Smooth muscle cell (in vitro differentiated cells): ENCODE data around the gene PDE11A. TPM values are rescaled to one million over a fixed set of nuclear protein-coding genes. Genes with fewer than 3 reads are reported as not detected.
A peak's percentile ranks its signal among the peaks of the same experiment; 100 is the strongest.

Experiments used
- DNase-seq: peaks from one replicate; lab custom pipeline; 2025; ENCODE audit not compliant: unreplicated experiment; lab: John Stamatoyannopoulos, UW
- H2AFZ ChIP-seq: fragments of 200-600 bp; sonication (generic); 2 replicates; pipeline ENCODE4 v1.6.0; 2016; ENCODE audit warnings: antibody characterized with exemption, low read depth, mild to moderate bottlenecking
- H3F3A ChIP-seq: fragments of 200-600 bp; sonication (generic); 2 replicates; pipeline ENCODE4 v1.6.0; 2017; ENCODE audit warnings: antibody characterized with exemption, low read depth
- H3K27ac ChIP-seq: fragments of 200-600 bp; sonication (generic); 2 replicates; pipeline ENCODE4 v1.5.1; 2016; ENCODE audit warnings: low read depth, mild to moderate bottlenecking
- H3K27me3 ChIP-seq: fragments of 200-600 bp; sonication (generic); 2 replicates; pipeline ENCODE4 v1.6.1; 2016; ENCODE audit warnings: low read depth, mild to moderate bottlenecking
- H3K36me3 ChIP-seq: fragments of 200-600 bp; sonication (generic); 2 replicates; pipeline ENCODE4 v1.5.1; 2016; ENCODE audit warnings: low read depth
- H3K4me1 ChIP-seq: fragments of 200-600 bp; sonication (generic); 2 replicates; pipeline ENCODE4 v1.5.1; 2016; ENCODE audit warnings: low read depth
- H3K4me2 ChIP-seq: fragments of 200-600 bp; sonication (generic); 2 replicates; pipeline ENCODE4 v1.6.0; 2016; ENCODE audit warnings: mild to moderate bottlenecking
- H3K4me3 ChIP-seq: fragments of 200-600 bp; sonication (generic); 2 replicates; pipeline ENCODE4 v1.5.1; 2016; ENCODE audit warnings: mild to moderate bottlenecking
- H3K79me2 ChIP-seq: fragments of 200-600 bp; sonication (generic); 2 replicates; pipeline ENCODE4 v1.6.0; 2016; ENCODE audit warnings: low read depth, mild to moderate bottlenecking
- H3K9ac ChIP-seq: fragments of 200-600 bp; sonication (generic); 2 replicates; pipeline ENCODE4 v1.6.0; 2016; ENCODE audit warnings: low read depth
- H3K9me3 ChIP-seq: fragments of 200-600 bp; sonication (generic); replicated peaks from 2 replicates; pipeline ENCODE4 v1.5.1; 2016; ENCODE audit warnings: low read depth
- H4K20me1 ChIP-seq: fragments of 200-600 bp; sonication (generic); 2 replicates; pipeline ENCODE4 v1.6.0; 2016; ENCODE audit warnings: low read depth
- WGBS: methylation state at CpG from one replicate; pipeline ENCODE4 v1.1.7; 2016; ENCODE audit warnings: low lambda C conversion rate; 5-methylcytosine and 5-hydroxymethylcytosine counted together
- polyA plus RNA-seq: library from polyadenylated mRNA; unstranded; fragments of >200 nt; fragmentation: Nextera tagmentation; extraction: Ambion mirVana; gene quantifications from 2 replicates; pipeline ENCODE4 v1.2.1, GENCODE V29; 2016
- total RNA-seq: library from RNA; depleted of rRNA; stranded (reverse); fragments of >200 nt; gene quantifications from 2 replicates; pipeline ENCODE4 v1.2.3, GENCODE V29; 2014
- TF ChIP-seq, protein P1 (sequence below): fragments of 200-600 bp; sonication (generic); IDR thresholded peaks from 2 replicates; pipeline ENCODE4 v1.5.1; 2017; ENCODE audit warnings: borderline replicate concordance, mild to moderate bottlenecking, antibody characterized with exemption; ENCODE audit not compliant: insufficient read depth, poor library complexity, severe bottlenecking

Gene PDE11A
- total and polyA plus RNA-seq, 2 experiments from 2014 or later = under 0.01 TPM; not detected in 1

DNA sequence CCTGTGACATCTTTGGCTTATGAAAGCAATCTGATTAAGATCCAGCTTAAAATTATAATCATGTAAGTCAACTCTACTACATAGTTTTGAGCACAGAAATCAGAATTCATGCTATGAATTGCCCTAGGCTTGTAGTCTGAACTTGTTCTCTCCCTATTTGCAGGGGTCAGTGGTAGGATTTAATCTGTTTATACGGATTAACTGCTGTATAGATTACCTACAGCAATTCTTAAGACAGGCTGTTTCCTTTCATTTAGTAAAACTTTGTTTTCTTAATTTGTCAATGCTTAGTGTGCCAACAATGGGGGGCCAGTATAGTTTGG is 287.9 kb downstream of the PDE11A start:
- Histone ChIP-seq H3K4me3 (no peak overlapping the region), H2AFZ (no peak overlapping the region), H4K20me1 (no peaks in the 10 kb centered on the region), H3K4me1 (peaks cover 9% of the 10 kb centered on the region), H3K36me3 (no peaks in the 10 kb centered on the region), H3K27ac (peak overlapping the region; percentile 44), H3K27me3 (no peaks in the 10 kb centered on the region), H3K79me2 (no peaks in the 10 kb centered on the region), H3K9me3 (no peaks in the 10 kb centered on the region), H3F3A (peaks cover 10% of the 10 kb centered on the region), H3K4me2 (peak overlapping the region; percentile 69), H3K9ac (no peak overlapping the region)
- whole genome bisulfite sequencing = 95% methylated on average over 1 of the region's 1 CpG
- TF ChIP-seq, protein P1, sequence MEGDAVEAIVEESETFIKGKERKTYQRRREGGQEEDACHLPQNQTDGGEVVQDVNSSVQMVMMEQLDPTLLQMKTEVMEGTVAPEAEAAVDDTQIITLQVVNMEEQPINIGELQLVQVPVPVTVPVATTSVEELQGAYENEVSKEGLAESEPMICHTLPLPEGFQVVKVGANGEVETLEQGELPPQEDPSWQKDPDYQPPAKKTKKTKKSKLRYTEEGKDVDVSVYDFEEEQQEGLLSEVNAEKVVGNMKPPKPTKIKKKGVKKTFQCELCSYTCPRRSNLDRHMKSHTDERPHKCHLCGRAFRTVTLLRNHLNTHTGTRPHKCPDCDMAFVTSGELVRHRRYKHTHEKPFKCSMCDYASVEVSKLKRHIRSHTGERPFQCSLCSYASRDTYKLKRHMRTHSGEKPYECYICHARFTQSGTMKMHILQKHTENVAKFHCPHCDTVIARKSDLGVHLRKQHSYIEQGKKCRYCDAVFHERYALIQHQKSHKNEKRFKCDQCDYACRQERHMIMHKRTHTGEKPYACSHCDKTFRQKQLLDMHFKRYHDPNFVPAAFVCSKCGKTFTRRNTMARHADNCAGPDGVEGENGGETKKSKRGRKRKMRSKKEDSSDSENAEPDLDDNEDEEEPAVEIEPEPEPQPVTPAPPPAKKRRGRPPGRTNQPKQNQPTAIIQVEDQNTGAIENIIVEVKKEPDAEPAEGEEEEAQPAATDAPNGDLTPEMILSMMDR = no peak
- no peak for DNase-seq

DNA sequence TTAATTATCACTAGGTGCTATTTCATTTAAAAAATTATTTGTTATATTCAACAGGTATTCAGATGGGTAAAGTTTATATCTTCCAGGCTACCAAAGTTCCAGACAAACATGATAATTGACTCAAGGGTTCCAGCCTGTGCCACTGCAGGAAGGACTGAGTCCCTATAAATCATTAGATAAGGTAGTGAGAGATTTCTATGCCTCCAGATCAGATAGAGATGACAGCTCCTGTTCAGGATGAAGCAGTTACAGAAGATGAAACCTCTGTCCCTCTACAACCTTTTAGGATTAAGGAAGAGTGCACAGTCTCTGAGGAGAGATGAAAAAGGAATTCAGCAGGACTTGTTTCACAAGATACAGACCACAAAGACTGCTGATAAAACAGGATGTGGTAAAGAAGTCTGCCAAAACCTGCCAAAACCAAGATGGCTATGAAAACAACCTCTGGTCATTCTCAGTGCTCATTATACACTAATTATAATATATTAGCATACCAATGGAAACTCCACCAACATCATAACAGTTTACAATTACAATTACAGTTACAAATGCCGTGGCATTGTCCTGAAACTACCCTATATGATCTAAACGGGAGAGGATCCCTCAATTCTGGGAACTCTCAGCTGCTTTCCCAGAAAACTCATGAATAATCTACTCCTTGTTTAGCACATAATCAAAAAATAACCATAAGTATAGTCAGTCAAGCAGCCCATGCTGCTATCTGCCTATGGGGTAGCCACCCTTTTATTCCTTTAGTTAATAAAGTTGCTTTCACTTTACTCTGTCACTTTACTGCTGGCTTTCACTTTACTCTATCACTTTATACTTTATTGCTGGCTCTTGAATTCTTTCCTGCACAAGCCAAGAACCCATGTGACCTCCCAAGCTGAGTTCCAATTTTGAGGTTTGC is 288.5 kb downstream of the PDE11A start:
- 64% methylated on average over 2 of the region's 2 CpGs for WGBS
- no peaks in the 10 kb centered on the region for H3K36me3 ChIP-seq
- TF ChIP-seq, protein P1 = no peak
- H4K20me1 ChIP-seq = no peaks in the 10 kb centered on the region
- H3K27ac ChIP-seq = peak overlapping the region; percentile 44
- H3F3A ChIP-seq = peaks cover 10% of the 10 kb centered on the region
- peak overlapping the region; percentile 56 for H2AFZ ChIP-seq
- peak overlapping the region; percentile 9 for H3K4me3 ChIP-seq
- peaks cover 9% of the 10 kb centered on the region for H3K4me1 ChIP-seq
- H3K4me2 ChIP-seq = peak overlapping the region; percentile 69
- no peak for DNase-seq
- H3K9ac ChIP-seq = no peak overlapping the region
- H3K27me3 ChIP-seq = no peaks in the 10 kb centered on the region
- no peaks in the 10 kb centered on the region for H3K79me2 ChIP-seq
- no peaks in the 10 kb centered on the region for H3K9me3 ChIP-seq

DNA sequence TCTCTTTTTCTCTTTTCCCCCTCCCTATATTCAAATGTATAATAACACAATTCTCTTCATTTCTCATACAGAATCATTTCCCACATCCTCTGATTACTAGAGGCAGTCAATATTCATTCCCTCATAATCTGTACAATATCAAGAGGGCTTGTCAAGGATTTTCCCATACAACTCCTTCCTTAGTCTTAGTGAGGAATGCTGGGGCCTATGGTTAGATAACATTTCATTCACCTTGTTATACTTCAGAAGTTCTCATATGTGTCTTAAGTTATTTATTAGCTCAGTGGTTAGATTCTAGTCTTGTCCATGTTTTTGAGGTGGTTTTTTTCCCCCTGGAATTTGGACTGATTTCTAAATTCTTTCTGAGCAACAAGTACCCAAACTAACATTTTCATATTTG is 289.5 kb downstream of the PDE11A start:
- TF ChIP-seq, protein P1 = no peak
- no peaks in the 10 kb centered on the region for H4K20me1 ChIP-seq
- H3K27ac ChIP-seq = no peak overlapping the region
- H3K4me2 ChIP-seq = no peak overlapping the region
- DNase-seq = no peak
- H3K4me3 ChIP-seq = no peak overlapping the region
- peaks cover 10% of the 10 kb centered on the region for H3F3A ChIP-seq
- H3K27me3 ChIP-seq = no peaks in the 10 kb centered on the region
- H2AFZ ChIP-seq = no peak overlapping the region
- no peaks in the 10 kb centered on the region for H3K79me2 ChIP-seq
- no peak overlapping the region for H3K9ac ChIP-seq
- no peaks in the 10 kb centered on the region for H3K36me3 ChIP-seq
- H3K4me1 ChIP-seq = peaks cover 9% of the 10 kb centered on the region
- no peaks in the 10 kb centered on the region for H3K9me3 ChIP-seq

DNA sequence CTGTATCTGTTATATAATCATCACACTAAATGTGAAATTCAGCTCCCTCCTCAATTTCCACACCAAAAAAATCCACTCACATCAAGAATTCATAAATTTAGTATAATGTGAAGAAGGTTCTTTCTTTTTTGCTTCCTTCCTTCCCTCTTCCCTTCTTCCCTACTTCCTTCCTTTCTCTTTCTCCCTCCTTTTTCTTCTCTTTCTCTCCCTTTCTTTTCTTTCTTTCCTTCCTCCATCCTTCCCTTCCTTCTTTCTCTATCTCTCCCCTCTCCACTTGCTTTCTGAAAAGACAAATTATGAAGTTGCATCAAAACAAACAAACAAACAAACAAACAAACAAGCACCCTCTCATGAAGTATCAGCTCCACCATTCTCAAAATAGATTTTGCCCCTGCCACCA is 290.0 kb downstream of the PDE11A start:
- H4K20me1 ChIP-seq = no peaks in the 10 kb centered on the region

More for the DNA sequence above, 290.0 kb downstream of the PDE11A start:
- Histone ChIP-seq H3K4me3 (no peak overlapping the region), H2AFZ (no peak overlapping the region), H3K9me3 (no peaks in the 10 kb centered on the region), H3K27me3 (no peaks in the 10 kb centered on the region), H3K27ac (no peak overlapping the region), H3K36me3 (no peaks in the 10 kb centered on the region), H3K4me1 (peaks cover 9% of the 10 kb centered on the region), H3K4me2 (no peak overlapping the region), H3K79me2 (no peaks in the 10 kb centered on the region), H3K9ac (no peak overlapping the region), H3F3A (peaks cover 10% of the 10 kb centered on the region)
- TF ChIP-seq, protein P1 = no peak
- no peak for DNase-seq
